Brain microvascular endothelial cell (primary cell): Measurements from ENCODE around the gene TPM4.
"Not testable (repeated sequence)": the region's sequence is repeated elsewhere in the genome, so short reads cannot be mapped to it uniquely, and the experiment has no call there.

Experiments used
- DNase-seq: peaks from one replicate; pipeline ENCODE4 v3.0.0-alpha.2; 2020
- H3K27ac ChIP-seq: fragments of 250-450 bp; sonication (Bioruptor Pico); 2 replicates; pipeline ENCODE4 v1.5.1; 2020; ENCODE audit warnings: mild to moderate bottlenecking, moderate library complexity
- H3K27me3 ChIP-seq: fragments of 250-450 bp; sonication (Bioruptor Pico); replicated peaks from 2 replicates; pipeline ENCODE4 v1.5.1; 2020; ENCODE audit warnings: mild to moderate bottlenecking
- H3K36me3 ChIP-seq: fragments of 250-450 bp; sonication (Bioruptor Pico); replicated peaks from 2 replicates; pipeline ENCODE4 v1.5.1; 2020; ENCODE audit warnings: mild to moderate bottlenecking
- H3K4me3 ChIP-seq: 2 replicates; pipeline ENCODE4 v1.5.1; 2011; ENCODE audit warnings: low read depth, mild to moderate bottlenecking, control low read depth, low read length, moderate library complexity
- CTCF ChIP-seq: IDR thresholded peaks from 2 replicates; pipeline ENCODE4 v1.5.1; 2011; ENCODE audit warnings: low read depth, mild to moderate bottlenecking, moderate library complexity, low read length, control low read depth, inconsistent platforms; ENCODE audit errors: missing control alignments
- in situ Hi-C: cut with HindIII; loops from 2 replicates; pipeline ENCODE4 v1.10.0; 2017; ENCODE audit warnings: low sequenced_read_pairs, low pct_ligation_motif_present

Gene TPM4

GRCh38 chr19:16113727-16114126, 37.4 kb downstream of the TPM4 start:
- no peaks in the 10 kb centered on the region for H3K27me3 ChIP-seq
- DNase-seq = no peak

GRCh38 chr19:16115301-16116039, 39.2 kb downstream of the TPM4 start:
- Histone ChIP-seq H3K27me3 (no peaks in the 10 kb centered on the region), H3K36me3 (peaks cover 18% of the 10 kb centered on the region), H3K27ac (no peak overlapping the region), H3K4me3 (no peak overlapping the region)
- no peak for DNase-seq
- in situ Hi-C loops = no loop called here
- TF ChIP-seq CTCF = no peak

More at GRCh38 chr19:16113727-16114126, 37.4 kb downstream of the TPM4 start:
- in situ Hi-C loops = no loop called here
- no peak overlapping the region for H3K27ac ChIP-seq
- TF ChIP-seq CTCF = no peak
- H3K36me3 ChIP-seq = peaks cover 6% of the 10 kb centered on the region
- H3K4me3 ChIP-seq = no peak overlapping the region

- Histone ChIP-seq H3K4me3 (no peak overlapping the region), H3K27me3 (no peaks in the 10 kb centered on the region), H3K36me3 (peaks cover 22% of the 10 kb centered on the region), H3K27ac (no peak overlapping the region)
- in situ Hi-C loops = no loop called here
- TF ChIP-seq CTCF = no peak
- DNase-seq = no peak
These were observed 39.8 kb downstream of the TPM4 start for GRCh38 chr19:16116067-16116466.

- Histone ChIP-seq H3K27ac (no peak overlapping the region), H3K27me3 (no peaks in the 10 kb centered on the region), H3K36me3 (peaks cover 37% of the 10 kb centered on the region), H3K4me3 (no peak overlapping the region)
- DNase-seq = no peak
- TF ChIP-seq CTCF = peak; percentile 38
- in situ Hi-C loops = no loop called here
These were observed 41.3 kb downstream of the TPM4 start for GRCh38 chr19:16117594-16118033.

GRCh38 chr19:16118489-16119033, 42.3 kb downstream of the TPM4 start:
- H3K4me3 ChIP-seq = no peak overlapping the region
- in situ Hi-C loops = no loop called here
- H3K27me3 ChIP-seq = no peaks in the 10 kb centered on the region
- no peak overlapping the region for H3K27ac ChIP-seq
- DNase-seq = no peak
- H3K36me3 ChIP-seq = peaks cover 44% of the 10 kb centered on the region
- no peak for TF ChIP-seq CTCF

GRCh38 chr19:16119075-16119857, 43.0 kb downstream of the TPM4 start:
- H3K36me3 ChIP-seq = peaks cover 45% of the 10 kb centered on the region
- H3K4me3 ChIP-seq, H3K27ac ChIP-seq, DNase-seq, H3K27me3 ChIP-seq, in situ Hi-C loops: not testable (repeated sequence)
